HG03175 (cell line): ENCODE measurements around the gene ZNF275.
"Not testable (repeated sequence)": the region's sequence is repeated elsewhere in the genome, so short reads cannot be mapped to it uniquely, and the experiment has no call there.

Experiments
- ATAC-seq: cut with Tn5 transposase; IDR thresholded peaks from one replicate; pipeline ENCODE4 v1.9.1; 2021; ENCODE audit warnings: mild to moderate bottlenecking, moderate library complexity; ENCODE audit not compliant: unreplicated experiment

Gene ZNF275, protein sequence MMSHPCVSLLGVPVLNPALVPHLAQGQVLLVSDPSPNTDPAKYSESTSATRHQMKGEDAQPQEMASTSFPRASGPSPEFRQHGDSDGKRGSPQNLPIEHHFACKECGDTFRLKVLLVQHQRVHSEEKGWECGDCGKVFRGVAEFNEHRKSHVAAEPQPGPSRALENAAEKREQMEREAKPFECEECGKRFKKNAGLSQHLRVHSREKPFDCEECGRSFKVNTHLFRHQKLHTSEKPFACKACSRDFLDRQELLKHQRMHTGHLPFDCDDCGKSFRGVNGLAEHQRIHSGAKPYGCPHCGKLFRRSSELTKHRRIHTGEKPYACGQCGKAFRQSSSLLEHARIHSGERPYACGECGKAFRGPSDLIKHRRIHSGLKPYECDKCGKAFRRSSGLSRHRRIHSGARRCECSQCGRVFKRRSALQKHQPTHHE

DNA sequence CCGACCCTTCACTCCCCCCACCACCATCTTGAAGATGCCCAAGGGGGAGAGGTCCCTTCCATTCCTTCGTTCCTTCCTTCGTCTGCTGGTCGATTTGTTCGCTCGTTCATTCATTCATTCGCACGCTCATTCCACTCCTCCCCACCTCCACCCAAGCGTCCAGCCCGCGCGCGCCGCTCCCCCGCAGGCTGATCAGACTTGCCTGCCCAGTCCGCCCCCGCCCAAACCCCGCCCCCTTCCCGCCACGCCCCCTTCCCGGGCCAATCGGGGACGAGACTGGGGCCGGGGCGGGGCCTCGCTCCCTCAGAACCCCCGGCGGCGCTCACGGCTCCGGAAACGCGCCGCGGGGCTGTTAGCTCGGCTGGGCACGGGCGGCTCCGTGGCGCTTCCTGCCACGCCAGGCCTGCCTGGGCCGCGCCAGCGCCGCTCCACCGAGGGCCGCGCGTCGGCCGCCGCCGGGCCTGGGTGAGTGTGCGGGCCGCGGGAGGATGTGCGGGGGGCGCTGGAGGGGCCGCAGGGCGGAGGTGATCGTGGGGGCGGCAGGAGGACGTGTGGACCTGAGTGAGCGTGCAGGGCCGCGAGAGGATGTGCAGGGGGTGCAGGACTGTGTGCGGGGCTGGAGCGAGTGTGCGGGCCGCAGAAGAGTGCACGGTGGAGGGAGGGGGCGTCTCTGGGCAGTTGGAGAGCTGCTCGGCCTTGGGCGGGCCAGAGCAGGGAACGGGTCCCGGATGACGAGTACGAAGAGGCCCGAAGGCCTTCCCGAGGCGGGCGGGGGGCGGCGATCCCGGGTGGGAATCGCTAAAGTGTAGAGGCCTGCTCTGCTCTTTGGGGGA lies at the start of gene ZNF275:
Gene ZNF275, plus strand, starts transcription at position 333 of the 833 bp plus-strand sequence. CDS start 2,527 bp downstream, outside the sequence.
- ATAC-seq = peak; percentile 92

DNA sequence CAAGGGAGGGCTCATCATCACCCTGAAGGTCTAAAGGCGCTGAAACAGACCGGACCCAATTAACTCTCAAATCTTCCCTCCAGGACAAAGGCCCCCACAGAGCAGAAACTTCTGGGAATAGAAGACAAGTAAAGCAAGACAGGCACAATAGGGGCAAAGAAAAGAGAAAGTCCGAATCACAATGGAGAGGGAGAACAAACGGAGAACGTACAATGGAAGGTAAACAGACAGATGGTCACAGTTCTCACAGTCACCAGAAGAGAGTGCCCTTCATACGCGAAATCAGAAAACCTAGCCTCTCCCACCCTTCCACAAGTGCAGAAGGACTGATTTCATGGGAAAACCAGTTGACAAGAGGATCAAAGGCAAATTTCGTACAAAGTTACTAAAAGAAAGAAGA lies 48.3 kb upstream of the ZNF275 start:
- ATAC-seq = not testable (repeated sequence)

DNA sequence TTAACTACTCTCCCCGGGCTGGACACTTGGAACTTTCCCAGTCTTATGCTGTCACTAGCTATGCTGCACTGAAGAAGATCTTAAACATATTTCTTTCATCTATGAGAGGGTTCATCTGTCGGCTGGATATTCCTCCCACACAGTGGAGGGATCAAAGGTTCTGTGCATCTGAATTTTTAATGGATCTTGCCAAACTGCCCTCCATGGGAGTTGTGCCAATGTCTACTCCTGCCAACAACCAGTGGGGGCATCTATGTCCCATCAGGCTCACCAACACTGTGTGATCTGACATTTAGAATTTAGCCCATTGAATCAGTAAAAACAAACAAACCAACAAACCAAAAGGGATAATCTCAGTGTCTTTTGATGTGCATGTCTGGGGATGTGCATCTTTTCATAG lies 45.1 kb upstream of the ZNF275 start:
- ATAC-seq = not testable (repeated sequence)

DNA sequence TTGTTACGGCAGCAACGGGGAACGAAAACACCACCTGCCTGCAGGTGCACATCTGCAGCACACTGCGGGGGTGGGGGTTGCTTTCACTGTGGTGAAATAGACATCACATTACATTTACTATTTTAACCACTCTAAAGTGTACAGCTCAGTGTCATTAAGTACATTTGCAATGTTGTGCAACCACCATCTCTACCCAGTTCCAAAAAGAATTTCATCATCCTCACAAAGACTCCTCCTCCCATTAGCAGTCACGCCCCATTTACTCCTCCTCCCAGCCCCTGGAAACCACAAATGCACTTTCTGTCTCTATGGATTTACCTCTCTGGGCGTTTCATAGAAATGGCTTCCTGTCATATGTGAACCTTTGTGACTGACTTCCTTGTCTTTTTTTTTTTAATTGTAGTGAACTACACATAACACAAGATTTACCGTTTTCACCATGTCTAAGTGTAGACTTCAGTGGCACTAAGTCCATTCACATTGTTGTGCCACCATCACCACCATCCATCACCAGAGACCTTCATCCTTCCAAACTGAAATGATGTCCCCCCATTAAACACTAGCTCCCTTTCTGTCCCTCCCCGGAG lies 40.4 kb upstream of the ZNF275 start:
- ATAC-seq = not testable (repeated sequence)

DNA sequence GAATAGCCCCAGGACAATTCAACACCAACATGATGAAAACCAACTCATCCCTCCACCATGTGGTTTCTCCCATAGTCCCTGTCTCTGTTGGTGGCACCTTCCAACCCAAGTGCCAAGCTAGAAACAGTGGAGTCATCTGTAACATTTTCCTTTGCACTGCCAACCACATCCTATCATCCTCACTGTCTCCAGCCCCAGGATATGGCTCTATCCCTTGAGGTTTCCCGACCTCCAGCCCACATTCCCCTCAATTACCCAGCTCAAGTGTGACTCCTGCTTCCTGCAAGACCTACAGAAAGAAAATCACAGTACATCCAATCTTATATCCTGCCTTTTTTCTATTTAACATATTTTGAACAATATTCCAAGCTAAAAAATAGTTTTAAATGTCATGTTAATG lies 36.6 kb upstream of the ZNF275 start:
- no peak for ATAC-seq

DNA sequence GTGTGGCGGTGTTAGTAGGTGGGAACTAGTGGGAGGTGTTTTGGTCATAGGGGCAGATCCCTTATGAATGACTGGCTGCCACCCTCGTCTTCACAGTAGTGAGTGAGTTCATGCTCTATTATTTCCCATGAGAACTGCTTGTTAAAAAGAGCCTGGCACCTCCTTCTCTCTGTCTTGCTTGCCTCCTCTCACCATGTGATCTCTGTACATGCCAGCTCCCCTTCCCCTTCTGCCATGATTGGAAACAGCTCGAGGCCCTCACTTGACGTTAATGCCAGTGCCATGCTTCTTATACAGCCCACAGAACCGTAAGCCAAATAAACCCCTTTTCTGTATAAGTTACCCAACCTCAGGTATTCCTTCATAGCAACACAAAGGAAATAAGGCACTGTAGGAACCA lies 34.1 kb upstream of the ZNF275 start:
- no peak for ATAC-seq

DNA sequence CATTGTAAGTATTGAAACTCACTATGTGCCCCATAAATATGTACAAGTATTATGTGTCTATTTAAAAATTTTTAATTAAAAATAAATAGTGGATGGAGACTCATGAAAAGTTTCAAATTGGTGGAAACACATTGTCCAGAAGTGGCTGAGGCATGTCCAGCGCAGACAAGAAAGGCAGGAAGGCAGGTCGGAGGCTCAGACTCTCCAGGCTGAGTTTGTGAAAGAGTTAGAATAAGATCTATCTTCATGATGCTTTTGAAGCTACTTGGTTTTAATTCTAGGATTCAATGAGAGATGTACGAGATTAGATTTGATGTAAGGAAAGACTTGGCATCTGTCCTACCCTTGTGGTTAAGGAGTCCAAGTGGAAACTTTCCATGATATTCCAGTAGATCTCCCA lies 32.2 kb upstream of the ZNF275 start:
- ATAC-seq = no peak

DNA sequence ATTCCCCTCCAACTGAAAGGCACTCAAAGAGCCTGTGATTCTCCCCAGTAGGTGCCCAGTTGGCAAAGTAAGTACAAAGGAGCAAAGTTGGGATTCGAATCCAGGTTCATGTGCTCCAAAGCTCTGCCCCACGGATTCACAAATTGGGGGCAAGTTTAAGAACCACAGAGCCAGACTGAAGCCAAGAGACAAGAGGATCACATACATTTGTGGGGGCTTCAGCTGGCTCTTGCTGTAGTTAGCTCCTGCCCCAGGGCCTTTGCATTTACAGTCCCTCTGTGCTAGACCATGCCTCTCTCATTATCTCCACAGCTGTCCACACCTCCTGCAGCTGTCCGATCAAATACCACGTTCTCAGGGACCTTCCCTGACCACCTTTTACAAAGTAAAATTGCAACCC lies 31.2 kb upstream of the ZNF275 start:
- no peak for ATAC-seq

DNA sequence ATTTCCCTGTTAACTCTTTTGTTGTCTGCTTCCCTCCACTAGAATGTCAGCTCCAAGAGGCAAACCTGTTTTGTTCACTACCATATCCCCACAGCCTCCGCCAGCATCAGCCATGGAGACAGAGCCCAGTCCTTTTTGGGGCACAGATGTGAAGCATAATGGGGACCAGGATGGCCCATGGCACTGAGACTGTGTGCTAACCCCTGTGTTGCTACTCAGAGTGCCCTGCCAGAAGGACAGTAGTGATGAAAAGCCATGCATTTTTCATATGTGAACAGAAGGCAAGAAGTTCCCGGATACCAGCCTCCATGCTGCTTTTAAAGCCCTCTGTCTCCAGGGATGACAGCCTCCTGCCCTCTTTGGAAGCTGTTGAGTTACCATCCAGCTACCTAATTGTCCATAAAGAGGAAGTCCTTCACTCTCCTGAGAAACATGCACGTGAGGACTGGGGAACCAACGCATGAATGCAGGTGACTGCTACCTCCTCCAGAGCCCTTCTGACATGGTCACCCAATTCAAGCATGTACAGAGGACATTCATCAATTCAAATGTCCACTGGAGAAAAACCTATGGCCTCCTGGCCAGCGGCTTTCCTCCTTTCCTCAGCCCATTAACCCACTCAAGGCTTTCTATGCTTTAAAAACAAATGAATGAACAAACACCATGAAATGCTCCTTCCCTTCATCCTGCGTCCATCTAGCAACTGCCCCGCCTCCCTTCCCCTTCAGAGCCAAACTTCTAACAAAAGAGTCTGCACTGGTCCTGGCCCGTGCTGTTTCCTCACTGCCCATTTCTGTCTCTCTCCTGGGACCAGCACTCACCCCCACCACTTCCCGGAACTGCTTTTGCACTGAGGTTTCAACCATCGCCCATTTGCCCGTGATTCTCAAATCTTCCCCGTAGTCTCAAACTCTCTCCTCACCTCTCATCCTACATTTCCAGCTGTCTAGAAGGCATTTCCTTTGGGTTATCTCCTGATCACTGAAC lies 30.4 kb upstream of the ZNF275 start:
- ATAC-seq = no peak

DNA sequence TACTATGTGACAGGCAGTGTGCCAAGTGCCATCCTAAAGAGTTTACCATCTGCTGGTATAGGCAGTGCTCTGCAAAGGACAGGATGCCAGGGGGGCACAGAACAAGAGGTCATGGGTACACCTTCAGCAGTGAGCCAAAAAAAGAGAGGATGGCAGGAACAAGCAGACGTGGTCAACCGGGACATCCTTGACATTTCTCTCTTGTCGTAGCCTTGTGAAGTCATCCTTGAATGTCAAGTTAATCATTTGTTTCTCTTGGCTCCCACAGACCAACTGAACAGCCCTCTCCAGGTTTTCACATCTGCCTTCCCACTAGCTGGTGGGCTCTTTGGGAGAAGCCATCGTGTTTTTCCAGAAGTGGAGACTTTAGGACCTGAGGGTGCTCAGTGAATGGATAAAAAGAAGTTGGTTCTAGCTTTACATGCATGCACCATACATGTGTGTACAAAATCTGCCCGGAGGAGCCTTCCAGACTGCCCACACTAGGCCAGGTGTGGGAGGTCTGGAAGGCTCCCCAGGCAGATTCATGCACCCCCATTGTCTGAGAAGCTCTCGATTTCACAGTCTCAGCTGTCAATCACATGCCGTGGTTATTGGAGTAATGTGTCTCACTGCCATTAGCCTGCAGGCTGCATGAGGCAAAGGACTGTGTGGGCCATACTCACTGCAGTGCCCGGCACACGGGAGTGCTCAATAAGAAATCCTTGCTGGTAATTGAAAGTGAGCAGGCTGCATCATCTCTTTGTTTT lies 28.8 kb upstream of the ZNF275 start:
- no peak for ATAC-seq

DNA sequence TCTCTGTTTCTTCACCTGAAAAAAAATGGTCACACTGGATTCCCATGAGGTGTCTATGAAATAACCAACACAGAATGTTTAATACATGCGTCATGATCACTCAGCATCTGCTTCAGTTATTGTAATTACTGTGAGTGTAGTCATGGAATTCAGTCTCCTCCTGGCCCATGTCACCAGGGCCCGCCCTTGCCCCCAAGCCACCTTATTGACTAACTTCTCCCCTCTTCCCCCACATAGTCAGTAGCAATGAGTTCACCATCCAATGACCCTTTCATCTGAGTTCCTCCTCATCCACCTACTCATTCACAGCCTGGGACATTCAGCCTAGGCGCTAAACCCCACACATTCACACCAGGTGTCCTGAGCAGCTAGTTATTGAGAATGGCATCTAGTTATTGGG lies 28.0 kb upstream of the ZNF275 start:
- no peak for ATAC-seq

DNA sequence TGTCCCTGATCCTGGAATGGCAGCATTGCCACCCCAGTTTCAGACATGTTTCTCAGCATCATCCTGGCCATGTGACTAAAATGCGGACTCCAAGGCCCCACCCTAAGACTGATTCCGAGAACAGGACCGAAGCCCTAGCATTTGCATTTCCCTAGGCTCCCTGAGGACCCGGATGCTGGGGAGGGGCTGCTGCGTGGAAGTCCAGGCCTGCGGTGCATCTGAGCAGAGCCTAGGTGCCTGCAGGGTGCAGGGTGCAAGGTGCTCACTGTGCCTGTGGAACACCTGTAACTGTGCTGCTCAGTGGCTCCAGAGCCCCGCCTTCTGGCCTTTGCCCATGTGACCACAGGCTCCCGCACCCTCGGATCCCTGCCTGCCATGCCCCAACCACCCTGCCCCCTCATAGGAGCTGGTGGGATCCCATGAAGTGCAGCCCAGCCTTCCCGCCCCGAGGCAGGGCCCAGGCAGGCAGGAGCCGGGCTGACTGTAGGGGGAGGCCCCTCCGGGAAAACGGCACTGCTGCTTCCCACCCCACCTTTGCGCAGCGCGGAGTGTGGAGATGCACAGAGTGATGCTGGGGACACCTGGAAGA lies 27.3 kb upstream of the ZNF275 start:
- no peak for ATAC-seq

DNA sequence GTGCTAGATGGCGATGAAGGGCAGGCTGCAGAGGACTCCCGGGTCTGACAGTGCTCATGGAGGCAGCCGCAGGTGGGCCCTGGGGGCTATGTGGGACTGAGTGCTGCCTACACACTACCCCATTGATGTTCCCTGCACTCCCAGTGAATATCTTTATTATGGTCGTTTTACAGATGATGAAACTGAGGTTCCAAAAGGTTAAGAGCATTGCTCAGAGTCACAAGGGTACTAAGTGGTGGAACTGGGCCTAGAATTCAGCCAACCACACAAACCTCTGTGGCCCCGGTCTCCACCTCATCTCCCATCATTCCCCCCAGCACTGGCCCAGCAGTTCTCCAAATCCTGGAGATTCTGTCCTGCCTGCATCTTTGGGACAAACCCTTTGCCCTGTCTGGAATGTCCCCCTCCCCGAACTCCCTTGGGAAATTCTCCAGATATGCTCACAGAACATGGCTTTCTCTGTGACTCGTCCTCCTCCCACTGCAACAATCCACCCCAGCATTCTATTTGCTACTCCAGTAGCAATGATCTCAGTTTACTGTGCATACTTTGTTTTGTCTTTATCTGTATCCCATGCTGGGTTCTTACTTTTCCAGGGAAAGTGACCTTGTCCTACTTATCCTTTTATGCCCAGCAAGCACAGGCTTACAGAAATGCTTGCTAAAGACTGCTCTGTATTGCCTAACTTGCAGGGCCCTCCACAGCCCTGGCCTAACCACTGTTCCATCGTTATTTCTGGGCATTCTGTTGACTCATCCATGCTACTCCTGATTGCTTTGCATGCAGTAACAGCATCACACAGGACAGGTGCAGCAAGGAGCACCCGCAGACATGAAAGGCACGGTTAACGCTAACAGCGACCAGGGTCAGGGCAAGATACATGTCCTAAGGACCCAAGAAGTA lies 26.4 kb upstream of the ZNF275 start:
- ATAC-seq = no peak

DNA sequence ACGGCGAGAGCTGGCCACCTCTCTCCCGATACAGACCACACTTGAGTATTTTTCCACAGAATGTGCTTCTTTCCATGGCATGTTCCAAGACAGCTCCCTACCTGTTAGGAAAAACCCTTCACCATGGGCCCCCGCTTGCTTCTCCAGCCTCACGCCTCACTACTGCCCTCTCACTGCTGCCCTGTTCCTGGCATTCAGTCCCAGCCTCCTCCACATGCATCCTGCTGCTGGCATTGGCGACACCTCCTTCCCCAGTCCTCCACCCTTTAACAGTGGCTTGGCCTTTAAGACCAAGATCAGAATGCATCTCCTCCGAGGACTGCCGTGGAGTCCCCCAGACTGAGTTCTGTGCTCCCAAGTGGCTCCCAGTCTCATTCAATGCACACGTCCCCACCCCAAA lies 23.1 kb upstream of the ZNF275 start:
- ATAC-seq = no peak

DNA sequence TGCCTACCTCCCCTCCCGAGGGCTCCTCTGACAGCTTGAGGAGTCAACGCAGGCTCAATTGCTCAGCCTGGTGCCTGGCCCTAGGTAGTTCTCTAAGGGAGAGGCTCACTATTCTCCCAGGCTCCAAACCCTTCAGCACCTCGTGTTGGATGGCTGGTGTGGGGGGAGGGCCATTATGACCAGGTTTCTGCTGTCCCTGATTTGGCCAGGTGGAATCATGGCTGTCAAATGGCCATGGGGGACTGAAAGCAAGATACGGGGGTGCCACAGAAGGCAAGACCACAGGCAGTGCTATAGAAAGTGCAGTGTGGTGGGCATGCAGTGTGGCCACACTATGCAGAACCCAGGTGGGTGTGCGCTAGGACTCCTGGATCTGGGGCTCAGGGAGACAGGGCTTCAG lies 21.9 kb upstream of the ZNF275 start:
- no peak for ATAC-seq

DNA sequence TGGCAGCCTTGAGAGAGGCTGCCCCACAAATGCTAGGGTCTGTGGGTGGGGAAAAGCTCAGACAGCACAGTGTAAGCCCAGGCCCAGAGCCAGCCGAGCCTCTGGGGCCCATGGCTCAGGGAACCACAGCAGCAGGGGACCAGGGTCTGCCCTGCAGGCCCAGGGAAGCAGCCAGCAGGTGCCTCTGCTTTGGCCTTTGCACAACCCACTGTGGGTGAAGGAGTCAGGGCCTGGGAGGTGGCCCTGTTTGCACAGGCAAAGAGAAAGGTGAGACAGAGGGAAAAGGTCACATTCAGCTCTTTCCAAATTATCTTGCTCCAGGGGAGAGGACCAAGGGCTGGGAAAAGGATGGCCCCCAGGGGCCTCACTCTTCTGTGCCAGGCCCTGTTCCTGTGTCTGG lies 21.1 kb upstream of the ZNF275 start:
- ATAC-seq = no peak

DNA sequence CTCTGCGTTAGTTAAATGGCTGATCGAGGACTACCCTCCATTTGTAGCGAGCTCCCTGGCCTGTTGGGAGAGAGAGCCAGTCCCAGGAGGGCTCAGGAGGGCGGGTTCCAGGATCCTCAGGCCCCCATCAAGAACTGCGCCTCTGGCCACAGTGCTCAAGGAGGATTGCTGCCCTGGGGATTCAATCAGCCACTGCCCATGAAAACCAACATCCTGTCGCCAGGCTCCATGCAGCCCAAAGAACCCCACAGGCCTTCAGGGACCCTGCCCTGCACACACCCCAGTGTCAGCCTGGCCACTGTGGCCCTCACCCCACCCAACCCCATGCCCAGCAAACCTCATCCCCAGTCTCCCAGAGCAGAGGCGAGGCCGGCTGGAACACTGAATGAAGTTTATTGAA lies 16.6 kb upstream of the ZNF275 start:
- ATAC-seq = no peak

DNA sequence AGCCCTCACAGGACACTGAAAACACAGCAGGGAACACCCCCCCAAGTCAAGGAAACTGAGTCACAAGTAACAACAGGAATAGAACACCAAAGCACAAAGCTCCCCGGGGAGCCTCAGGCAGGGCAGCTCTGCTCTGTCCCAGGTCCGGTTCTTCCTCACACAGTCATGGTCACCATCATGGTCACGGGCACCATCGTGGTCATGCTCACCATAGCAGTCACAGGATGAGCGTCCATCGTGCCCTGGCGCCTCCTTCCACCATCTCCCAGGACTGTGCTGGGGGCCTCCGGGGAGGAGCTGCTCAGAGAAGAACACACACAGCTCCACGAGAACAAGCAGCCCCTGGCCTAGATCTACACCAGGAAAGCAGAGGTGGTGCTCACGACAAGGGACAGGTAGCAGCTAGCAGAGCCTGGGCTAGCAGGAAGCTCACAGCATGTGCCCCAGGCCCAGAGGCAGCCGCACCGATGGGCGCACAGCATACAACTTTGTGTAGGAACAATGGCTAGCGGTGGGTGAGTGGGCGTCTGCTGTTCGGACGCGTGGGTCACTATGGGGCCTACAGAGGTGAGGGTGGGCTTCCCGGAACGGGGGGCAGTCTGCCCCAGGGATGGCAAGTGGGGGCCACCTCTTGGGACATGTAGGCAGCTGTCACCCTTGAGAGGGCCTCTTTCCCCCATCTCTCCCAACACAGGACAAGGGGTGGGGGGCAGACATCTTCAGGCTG lies 15.8 kb upstream of the ZNF275 start:
- ATAC-seq = no peak
